Measurements from ENCODE around the gene INTS13.
"Not testable (repeated sequence)": the region's sequence is repeated elsewhere in the genome, so short reads cannot be mapped to it uniquely, and the experiment has no call there.

Gene INTS13

GRCh38 chr12:26906704-26907103 lies 31.1 kb downstream of the INTS13 start:
- Histone ChIP-seq H4K20me1 (ENCODE audit: control insufficient read depth, insufficient read depth, low read depth, low read length) (no peaks in the 10 kb centered on the region), H3K4me2 (ENCODE audit: low read length) (no peak overlapping the region), H3K4me1 (ENCODE audit: control insufficient read depth, low read length) (no peaks in the 10 kb centered on the region), H3K9me3 (ENCODE audit: control insufficient read depth, insufficient read depth, low read length) (no peaks in the 10 kb centered on the region), H3K79me2 (ENCODE audit: control insufficient read depth, low read length) (no peaks in the 10 kb centered on the region), H3K27ac (ENCODE audit: low read depth, low read length) (no peak overlapping the region), H3K4me3 (ENCODE audit: low read length) (no peak overlapping the region), H3F3A (ENCODE audit: control insufficient read depth, insufficient read depth) (peaks cover 9% of the 10 kb centered on the region; the same call in 1 of the 2 replicates), H3K9me2 (replicated peaks; ENCODE audit: control insufficient read depth, low read length) (no peaks in the 10 kb centered on the region), H3K36me3 (ENCODE audit: control insufficient read depth, low read length) (peaks cover 91% of the 10 kb centered on the region), H3K27me3 (ENCODE audit: control insufficient read depth, low read length) (no peaks in the 10 kb centered on the region)
- no peak for TF ChIP-seq EZH2phosphoT487 (IDR thresholded peaks at IDR 0.05; ENCODE audit: borderline replicate concordance, low read length)
- TF ChIP-seq, protein P1, sequence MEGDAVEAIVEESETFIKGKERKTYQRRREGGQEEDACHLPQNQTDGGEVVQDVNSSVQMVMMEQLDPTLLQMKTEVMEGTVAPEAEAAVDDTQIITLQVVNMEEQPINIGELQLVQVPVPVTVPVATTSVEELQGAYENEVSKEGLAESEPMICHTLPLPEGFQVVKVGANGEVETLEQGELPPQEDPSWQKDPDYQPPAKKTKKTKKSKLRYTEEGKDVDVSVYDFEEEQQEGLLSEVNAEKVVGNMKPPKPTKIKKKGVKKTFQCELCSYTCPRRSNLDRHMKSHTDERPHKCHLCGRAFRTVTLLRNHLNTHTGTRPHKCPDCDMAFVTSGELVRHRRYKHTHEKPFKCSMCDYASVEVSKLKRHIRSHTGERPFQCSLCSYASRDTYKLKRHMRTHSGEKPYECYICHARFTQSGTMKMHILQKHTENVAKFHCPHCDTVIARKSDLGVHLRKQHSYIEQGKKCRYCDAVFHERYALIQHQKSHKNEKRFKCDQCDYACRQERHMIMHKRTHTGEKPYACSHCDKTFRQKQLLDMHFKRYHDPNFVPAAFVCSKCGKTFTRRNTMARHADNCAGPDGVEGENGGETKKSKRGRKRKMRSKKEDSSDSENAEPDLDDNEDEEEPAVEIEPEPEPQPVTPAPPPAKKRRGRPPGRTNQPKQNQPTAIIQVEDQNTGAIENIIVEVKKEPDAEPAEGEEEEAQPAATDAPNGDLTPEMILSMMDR (IDR thresholded peaks at IDR 0.05; ENCODE audit: low read depth, low read length, poor library complexity, severe bottlenecking), result no peak

GRCh38 chr12:26906024-26906423 lies 31.8 kb downstream of the INTS13 start:
- no peaks in the 10 kb centered on the region for H3K79me2 ChIP-seq (ENCODE audit: control insufficient read depth, low read length)
- H3K9me3 ChIP-seq (ENCODE audit: control insufficient read depth, insufficient read depth, low read length), result no peaks in the 10 kb centered on the region
- H3F3A ChIP-seq (ENCODE audit: control insufficient read depth, insufficient read depth), result peaks cover 9% of the 10 kb centered on the region; the same call in 1 of the 2 replicates
- no peak overlapping the region for H3K4me3 ChIP-seq (ENCODE audit: low read length)
- no peaks in the 10 kb centered on the region for H4K20me1 ChIP-seq (ENCODE audit: control insufficient read depth, insufficient read depth, low read depth, low read length)
- TF ChIP-seq, protein P1 (IDR thresholded peaks at IDR 0.05; ENCODE audit: low read depth, low read length, poor library complexity, severe bottlenecking), result no peak
- TF ChIP-seq EZH2phosphoT487 (IDR thresholded peaks at IDR 0.05; ENCODE audit: borderline replicate concordance, low read length), result no peak
- H3K4me1 ChIP-seq (ENCODE audit: control insufficient read depth, low read length), result no peaks in the 10 kb centered on the region
- H3K9me2 ChIP-seq (replicated peaks; ENCODE audit: control insufficient read depth, low read length), result no peaks in the 10 kb centered on the region
- no peak overlapping the region for H3K4me2 ChIP-seq (ENCODE audit: low read length)
- peaks cover 84% of the 10 kb centered on the region for H3K36me3 ChIP-seq (ENCODE audit: control insufficient read depth, low read length)
- H3K27me3 ChIP-seq (ENCODE audit: control insufficient read depth, low read length), result no peaks in the 10 kb centered on the region
- H3K27ac ChIP-seq (ENCODE audit: low read depth, low read length), result no peak overlapping the region

DNA sequence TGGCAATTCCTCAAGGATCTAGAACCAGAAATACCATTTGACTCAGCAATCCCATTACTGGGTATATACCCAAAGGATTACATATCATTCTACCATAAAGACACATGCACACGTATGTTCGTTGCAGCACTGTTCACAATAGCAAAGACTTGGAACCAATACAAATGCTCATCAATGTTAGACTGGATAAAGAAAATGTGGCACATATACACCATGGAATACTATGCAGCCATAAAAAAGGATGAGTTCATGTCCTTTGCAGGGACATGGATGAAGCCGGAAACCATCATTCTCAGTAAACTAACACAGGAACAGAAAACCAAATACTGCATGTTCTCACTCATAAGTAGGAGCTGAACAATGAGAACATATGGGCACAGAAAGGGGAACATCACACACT lies 34.4 kb downstream of the INTS13 start:
- H3K79me2 ChIP-seq (ENCODE audit: control insufficient read depth, low read length); H3K27me3 ChIP-seq (ENCODE audit: control insufficient read depth, low read length); H3K9me3 ChIP-seq (ENCODE audit: control insufficient read depth, insufficient read depth, low read length); H3K4me3 ChIP-seq (ENCODE audit: low read length); H3F3A ChIP-seq (ENCODE audit: control insufficient read depth, insufficient read depth); H3K4me1 ChIP-seq (ENCODE audit: control insufficient read depth, low read length); H3K4me2 ChIP-seq (ENCODE audit: low read length); H4K20me1 ChIP-seq (ENCODE audit: control insufficient read depth, insufficient read depth, low read depth, low read length); H3K27ac ChIP-seq (ENCODE audit: low read depth, low read length); H3K9me2 ChIP-seq (replicated peaks; ENCODE audit: control insufficient read depth, low read length): not testable (repeated sequence)
- H3K36me3 ChIP-seq (ENCODE audit: control insufficient read depth, low read length), result peaks cover 72% of the 10 kb centered on the region

DNA sequence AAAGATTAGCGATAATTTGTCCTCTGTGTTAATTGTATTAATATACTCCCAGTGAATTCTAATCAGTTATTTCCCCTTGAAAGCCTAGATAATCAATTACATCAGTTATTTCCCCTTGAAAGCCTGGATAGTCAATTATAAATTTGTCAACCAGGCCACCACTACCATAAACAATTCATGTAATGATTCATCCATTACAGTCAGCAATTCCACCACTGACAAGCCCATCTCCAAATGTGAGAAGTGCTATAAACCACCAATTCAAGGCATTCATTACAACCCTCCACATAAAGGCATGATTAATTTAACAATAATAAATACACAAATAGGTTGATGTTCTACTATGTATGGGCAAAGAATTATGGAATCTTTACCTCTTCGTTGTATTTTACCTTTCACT lies 40.9 kb downstream of the INTS13 start:
- peaks cover 20% of the 10 kb centered on the region for H3K36me3 ChIP-seq (ENCODE audit: control insufficient read depth, low read length)
- H3K9me2 ChIP-seq (replicated peaks; ENCODE audit: control insufficient read depth, low read length), result no peaks in the 10 kb centered on the region
- H3K4me1 ChIP-seq (ENCODE audit: control insufficient read depth, low read length), result no peaks in the 10 kb centered on the region
- no peak overlapping the region for H3K4me2 ChIP-seq (ENCODE audit: low read length)
- H3K27ac ChIP-seq (ENCODE audit: low read depth, low read length), result no peak overlapping the region
- H3F3A ChIP-seq (ENCODE audit: control insufficient read depth, insufficient read depth), result no peaks in the 10 kb centered on the region
- H3K9me3 ChIP-seq (ENCODE audit: control insufficient read depth, insufficient read depth, low read length), result no peaks in the 10 kb centered on the region
- TF ChIP-seq, protein P1 (IDR thresholded peaks at IDR 0.05; ENCODE audit: low read depth, low read length, poor library complexity, severe bottlenecking), result no peak
- no peak for TF ChIP-seq EZH2phosphoT487 (IDR thresholded peaks at IDR 0.05; ENCODE audit: borderline replicate concordance, low read length)
- no peaks in the 10 kb centered on the region for H3K27me3 ChIP-seq (ENCODE audit: control insufficient read depth, low read length)
- no peak overlapping the region for H3K4me3 ChIP-seq (ENCODE audit: low read length)
- H4K20me1 ChIP-seq (ENCODE audit: control insufficient read depth, insufficient read depth, low read depth, low read length), result no peaks in the 10 kb centered on the region
- no peaks in the 10 kb centered on the region for H3K79me2 ChIP-seq (ENCODE audit: control insufficient read depth, low read length)
